ENCODE data around the gene ARL15. TPM values are rescaled to one million over a fixed set of nuclear protein-coding genes. Genes with fewer than 3 reads are reported as not detected.
"Not testable (repeated sequence)": the region's sequence is repeated elsewhere in the genome, so short reads cannot be mapped to it uniquely, and the experiment has no call there.

Gene ARL15
- total RNA-seq, 1 donor from 2014 or later = 20.5 TPM

DNA sequence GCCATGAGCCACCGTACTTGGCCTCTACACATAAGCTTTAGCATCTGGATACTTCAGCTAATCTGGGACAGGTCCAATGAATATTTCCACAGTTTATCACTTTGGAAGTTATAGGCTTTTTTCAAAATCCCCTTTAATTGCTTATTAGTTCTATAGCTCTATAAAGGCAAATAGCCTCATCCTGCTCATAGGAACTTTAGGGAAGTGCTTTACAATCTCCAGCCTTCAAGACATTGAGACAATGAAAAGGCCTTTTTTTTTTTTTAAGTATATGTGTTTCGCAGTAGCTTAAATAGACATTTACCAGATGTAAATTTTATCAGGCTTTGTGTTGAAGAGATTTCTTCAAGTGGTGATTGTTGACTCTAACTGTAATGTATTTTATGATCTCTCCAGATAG, 224.2 kb downstream of the ARL15 start:
- DNase-seq (no peak), ATAC-seq (no peak)
- intact Hi-C loops (cut with micrococcal nuclease) = no loop called here

DNA sequence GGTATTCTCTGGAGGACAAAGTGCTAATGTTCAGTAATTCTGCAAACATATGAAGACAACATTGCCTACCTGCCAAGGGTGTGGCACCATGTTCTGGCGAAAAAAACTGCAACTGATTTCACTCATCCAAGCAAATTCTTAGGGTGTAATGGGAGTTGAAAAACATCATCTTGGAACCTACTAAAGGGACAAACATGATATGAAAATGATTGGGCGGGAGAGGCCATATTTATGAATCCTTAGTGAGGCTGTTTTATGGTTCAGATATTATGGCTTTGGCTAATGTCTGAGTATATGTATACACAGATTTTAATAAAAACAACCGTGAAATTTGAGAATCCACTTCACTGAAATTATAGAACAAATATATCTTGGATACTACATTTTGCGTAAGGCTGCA, 225.7 kb downstream of the ARL15 start:
- intact Hi-C loops (cut with micrococcal nuclease) = no loop called here
- DNase-seq (no peak), ATAC-seq (no peak)

DNA sequence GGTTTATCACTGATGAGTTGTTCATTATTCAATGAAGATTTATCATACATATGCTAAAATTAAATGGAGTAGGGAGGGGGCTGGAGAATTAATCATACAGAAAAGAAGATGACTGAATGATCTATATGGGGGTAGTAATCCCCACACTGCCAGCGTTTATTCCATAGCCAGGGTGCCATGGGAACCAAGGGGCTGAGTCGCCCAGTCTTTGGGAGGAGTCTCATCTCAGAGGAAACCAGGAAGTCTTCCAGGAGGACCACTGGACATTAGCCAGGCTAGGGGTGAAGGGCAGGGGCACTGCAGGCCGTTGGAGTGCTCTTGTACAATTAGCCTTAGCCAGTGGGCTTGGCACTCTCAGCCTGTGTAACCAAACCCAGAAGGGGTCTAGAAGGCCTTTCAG, 226.5 kb downstream of the ARL15 start:
- ATAC-seq (no peak), DNase-seq (no peak)
- intact Hi-C loops (cut with micrococcal nuclease) = no loop called here

DNA sequence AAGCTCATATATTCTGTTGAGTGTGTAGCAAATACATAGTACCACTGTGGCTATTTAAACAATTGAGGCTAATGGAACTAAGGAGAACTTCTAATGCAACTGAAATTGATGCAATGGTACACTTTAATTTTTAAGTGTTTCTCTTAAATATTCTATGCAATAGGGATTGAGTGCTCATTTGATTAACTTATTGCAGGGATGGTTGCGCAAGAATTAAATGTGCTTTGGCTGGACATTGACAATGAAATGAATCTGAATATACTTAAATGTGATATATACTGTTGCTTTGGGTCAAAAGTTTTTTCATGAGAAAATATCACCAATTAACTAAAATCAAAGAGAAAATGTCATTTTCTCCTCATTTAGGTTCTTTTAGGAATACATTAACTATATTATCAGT, 227.1 kb downstream of the ARL15 start:
- intact Hi-C loops (cut with micrococcal nuclease) = no loop called here

DNA sequence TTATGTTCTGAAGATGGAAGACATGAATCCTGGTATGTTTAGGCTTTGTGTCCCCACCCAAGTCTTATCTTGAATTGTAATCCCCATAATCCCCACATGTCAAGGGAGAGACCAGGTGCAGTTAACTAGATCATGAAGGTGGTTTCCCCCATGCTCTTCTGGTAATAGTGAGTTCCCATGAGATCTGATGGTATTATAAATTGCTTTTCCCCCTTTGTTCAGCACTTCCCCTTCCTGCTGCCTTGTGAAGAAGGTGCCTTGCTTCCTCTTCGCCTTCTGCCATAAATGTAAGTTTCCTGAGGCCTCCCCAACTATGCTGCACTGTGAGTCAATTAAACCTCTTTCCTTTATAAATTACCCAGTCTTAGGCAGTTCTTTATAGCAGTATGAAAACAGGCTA, 229.0 kb downstream of the ARL15 start:
- no peak for DNase-seq
- no peak for ATAC-seq
- intact Hi-C loops (cut with micrococcal nuclease) = no loop called here

More for the DNA sequence above, 227.1 kb downstream of the ARL15 start:
- ATAC-seq (no peak), DNase-seq (no peak)

DNA sequence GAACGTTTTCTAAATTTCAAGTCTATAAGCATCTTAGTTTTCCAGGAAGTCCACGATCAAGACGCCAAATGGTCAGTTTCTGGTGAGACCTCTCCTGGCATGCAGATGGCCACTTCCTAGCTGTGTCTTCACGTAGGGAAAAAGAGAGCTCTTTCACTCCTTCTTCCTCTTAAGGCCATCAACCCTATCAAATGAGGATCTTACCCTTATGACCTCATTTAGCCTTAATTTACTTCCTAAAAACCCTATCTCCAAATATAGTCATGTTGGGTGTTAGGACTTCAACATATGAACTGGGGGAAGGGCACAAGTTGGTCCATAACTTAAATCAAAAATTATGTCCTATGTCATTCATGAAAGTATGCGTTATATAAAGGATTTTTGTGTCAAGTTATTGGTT, 229.5 kb downstream of the ARL15 start:
- intact Hi-C loops (cut with micrococcal nuclease) = no loop called here
- DNase-seq (no peak), ATAC-seq (no peak)

DNA sequence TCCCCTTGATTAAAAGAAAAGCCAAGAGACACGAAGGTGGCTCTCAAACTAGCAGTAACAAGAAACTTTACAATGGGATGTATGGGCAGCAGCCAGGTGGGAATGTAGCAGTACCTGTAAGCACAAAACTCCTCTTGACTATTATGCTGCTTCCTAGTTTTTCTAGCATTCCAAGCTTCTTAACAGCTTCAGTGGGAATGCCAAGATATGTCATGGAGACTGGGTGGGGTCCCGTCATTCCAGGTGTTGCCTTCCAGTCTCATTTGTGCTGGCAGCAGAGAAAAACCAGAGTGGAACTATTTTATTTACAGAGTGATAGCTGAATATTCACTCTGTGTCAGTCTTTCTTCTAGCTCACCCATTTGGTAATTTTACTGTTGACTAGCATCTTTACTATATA, 236.6 kb downstream of the ARL15 start:
- ATAC-seq (no peak), DNase-seq (no peak)
- intact Hi-C loops (cut with micrococcal nuclease) = no loop called here

DNA sequence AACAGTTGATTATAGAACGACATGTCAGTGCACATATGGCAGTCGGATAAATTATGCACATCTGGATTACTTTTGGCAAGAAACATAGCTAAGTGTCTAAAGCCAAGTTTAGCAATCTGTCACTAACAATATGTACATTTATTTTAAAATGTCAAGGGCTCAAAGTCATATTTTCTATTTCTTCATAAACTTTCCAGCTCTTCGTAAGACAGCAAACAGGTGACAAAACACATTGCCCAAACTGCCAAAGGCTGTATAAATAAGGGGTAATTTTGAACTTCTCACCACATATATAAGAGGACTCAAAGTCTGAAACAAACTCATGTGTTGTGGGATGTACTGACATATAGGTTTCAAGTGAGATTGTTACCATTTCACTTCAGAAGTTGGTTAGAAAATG, 237.2 kb downstream of the ARL15 start:
- intact Hi-C loops (cut with micrococcal nuclease) = no loop called here
- ATAC-seq (no peak), DNase-seq (no peak)

DNA sequence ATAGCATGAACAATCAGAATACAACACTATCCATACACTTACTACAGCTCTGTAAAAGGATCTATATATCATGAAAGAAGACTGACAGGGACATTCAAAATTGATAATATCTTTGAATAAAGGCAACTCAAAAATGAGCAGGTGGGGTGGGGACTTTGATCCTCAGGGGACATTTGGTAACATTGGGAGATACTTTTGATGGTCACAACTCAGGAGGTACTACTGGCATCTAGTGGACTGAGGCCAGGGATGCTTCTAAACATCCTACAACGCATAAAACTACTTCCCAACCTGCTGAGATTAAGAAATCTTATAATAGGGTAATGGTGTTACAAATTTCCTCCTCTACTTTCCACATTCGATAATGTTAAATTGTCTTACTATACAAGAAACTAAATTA, 243.9 kb downstream of the ARL15 start:
- DNase-seq (no peak), ATAC-seq (no peak)
- intact Hi-C loops (cut with micrococcal nuclease) = no loop called here

DNA sequence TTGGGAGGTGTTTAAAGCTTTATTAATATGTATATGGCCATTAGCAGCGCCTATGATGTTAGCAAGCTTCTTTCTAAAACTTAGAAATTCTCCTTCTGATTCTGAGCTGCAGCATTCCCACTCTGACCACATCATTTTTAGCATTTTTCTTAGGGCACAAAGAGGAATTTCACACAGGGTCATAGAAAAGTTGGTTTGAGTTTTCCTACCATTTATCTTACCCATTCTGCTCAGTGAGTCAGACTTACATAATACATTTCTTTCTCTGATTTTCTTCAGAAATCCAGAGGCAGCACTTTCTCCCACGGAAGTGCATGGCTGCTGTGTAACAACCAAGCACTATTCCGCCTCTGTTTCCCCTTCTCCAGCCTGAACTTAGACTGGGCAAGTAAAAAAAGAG, 246.6 kb downstream of the ARL15 start:
- ATAC-seq = no peak
- no peak for DNase-seq
- intact Hi-C loops (cut with micrococcal nuclease) = no loop called here

DNA sequence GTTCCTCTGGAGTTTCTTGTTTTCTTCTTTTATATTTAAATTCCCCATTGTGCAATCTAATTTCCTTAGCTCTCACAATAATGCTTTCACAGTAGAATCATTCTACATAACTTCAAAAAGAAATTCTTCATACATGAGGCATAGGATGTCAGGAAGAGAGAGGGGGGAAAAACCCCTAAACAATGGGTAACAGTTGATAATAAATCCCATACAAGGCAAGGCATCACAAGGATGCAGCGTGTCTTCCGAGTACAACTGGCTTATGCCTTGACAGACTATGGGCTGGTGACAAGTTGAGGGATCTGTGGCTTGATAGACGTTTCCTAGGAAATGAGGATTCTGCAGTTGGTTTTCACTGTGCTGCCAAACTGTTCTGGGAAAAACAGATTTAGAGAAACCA, 247.4 kb downstream of the ARL15 start:
- ATAC-seq (no peak), DNase-seq (no peak)
- intact Hi-C loops (cut with micrococcal nuclease) = no loop called here

DNA sequence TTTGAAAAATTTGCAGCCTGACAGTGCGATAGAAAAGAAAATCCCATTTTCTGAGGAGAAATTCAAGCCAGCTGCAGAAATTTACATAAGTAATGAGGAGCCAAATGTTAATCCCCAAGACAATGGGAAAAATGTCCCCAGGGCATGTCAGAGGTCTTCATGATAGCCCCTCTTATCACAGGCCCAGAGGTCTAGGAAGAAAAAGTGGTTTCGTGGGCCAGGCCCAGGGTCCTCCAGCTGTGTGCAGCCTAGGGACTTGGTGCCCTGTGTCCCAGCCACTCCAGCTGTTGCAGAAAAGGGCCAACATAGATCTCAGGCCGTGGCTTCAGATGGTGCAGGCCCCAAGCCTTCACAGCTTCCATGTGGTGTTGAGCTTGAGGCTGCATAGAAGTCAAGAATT, 249.5 kb downstream of the ARL15 start:
- DNase-seq; ATAC-seq; intact Hi-C loops (cut with micrococcal nuclease): not testable (repeated sequence)

DNA sequence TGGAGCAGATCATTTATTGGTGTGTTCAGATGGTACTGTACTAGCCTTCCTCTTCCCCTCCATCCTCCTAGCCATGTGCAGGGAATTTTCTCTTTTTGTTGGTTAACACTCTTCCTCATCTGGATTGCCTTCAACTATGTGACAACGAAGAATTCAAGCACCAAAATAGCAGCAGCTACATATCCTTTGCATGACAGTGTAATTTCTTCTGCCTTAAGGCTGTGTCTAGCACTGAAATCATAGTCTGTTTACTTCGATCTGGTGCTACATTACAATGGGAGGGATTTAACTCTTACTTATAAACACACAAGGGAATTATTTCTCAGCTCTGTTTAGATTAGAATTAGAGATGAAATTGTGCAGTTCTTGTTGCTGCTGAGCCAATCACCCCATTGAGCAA, 260.4 kb downstream of the ARL15 start:
- no peak for DNase-seq
- ATAC-seq = peak; percentile 84
- intact Hi-C loops (cut with micrococcal nuclease) = no loop called here

DNA sequence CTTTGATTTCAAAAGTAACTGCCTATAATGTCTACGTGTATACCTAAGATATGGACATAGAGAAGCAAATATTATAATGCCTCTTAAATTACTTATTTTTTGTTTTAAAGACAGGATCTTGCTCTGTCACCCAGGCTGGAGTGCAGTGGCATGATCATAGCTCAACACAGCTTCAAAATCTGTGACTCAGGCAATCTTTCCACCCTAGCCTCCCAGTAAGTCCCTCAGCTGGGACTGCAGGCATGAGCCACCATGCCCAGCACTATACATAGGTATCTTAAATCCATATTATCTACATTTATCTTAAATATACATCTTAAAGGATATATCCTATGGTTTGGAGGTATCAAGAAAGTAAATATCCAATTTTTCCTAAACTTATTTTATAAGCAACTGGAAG, 261.2 kb downstream of the ARL15 start:
- DNase-seq = no peak
- peak; percentile 45 for ATAC-seq
- intact Hi-C loops (cut with micrococcal nuclease) = no loop called here

DNA sequence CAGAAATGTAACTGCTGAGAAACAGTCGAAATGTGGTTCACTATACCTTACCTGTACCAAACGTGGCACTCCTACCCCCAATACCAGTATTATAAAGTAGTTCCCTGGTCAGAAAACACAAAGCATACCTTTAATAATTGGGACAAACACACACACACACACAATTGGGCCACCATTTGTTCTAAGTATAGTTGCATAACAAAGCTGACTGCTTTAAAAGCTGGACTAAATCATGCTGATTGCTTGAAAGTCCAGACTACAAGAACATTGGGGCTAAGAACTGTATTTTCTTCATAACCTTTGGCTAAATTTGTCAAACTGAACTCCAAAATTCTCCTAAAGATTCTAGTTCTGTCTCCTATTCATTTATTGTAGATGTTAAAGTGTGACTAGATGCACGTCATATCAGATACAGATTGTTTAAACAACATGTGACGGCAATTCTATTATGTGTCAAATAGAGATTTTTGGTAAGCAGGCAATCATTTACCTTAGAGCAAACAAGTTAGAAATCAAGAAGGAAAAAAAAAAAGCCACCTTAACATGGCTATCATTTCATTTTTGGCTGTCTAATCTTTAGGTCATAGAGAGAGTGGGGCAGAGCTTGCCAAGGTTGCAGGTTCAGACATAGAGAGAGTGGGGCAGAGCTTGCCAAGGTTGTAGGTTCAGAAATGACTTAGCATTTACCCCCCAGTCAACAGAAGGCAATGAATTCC, 265.1 kb downstream of the ARL15 start:
- intact Hi-C loops (cut with micrococcal nuclease) = no loop called here
- no peak for DNase-seq
- peak; percentile 61 for ATAC-seq

DNA sequence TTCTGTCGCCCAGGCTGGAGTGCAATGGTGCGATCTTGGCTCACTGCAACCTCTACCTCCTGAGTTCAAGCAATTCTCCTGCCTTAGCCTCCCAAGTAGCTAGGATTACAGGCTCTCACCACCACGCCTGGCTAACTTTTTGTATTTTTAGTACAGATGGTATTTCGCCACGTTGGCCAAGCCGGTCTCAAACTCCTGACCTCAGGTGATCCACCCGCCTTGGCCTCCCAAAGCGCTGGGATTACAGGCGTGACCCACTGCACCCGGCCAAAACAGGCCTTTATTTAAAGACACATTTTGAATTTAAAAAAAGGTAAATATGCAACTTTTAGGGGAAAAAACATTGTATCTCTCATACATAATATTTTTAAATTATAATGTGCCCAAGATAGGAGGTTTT, 266.1 kb downstream of the ARL15 start:
- DNase-seq; ATAC-seq; intact Hi-C loops (cut with micrococcal nuclease): not testable (repeated sequence)

DNA sequence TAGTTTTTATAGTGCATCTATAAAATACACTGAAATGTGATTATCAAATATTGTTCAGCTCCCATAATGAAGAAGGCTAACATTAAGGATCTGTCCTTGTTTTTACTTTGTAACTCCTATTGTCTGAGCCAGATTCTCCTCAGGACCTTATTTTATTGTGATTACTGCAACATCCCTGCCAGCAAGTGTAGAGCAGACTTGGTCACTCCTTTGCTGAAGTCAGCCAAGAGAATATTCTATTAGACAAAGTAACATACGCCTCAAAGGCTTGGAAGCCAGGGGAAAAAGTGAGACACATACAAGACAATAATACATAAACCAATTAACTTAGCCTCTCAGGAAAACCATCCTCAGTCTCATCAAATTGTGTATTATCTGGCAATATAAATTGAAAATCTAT, 269.6 kb downstream of the ARL15 start:
- DNase-seq = no peak
- peak; percentile 58 for ATAC-seq
- intact Hi-C loops (cut with micrococcal nuclease) = no loop called here

DNA sequence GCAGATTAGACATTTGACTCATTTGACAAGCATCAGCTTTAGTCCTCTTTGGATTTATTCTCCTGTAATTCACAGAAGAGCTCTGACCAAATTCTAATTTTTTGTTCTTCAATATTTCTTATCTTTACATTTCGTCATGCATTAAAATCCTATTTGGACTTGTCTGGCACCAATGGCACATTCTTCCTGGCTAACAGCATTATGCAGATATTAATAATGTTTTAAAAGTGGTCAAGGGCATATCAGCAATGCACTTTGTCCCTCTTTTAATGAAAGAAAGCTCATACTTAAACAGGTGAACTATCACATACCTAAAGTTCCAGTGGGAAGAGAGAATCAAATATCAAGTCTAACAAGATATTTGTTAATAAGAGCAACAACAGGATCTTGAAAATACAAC, 270.4 kb downstream of the ARL15 start:
- DNase-seq (no peak), ATAC-seq (no peak)
- intact Hi-C loops (cut with micrococcal nuclease) = no loop called here

DNA sequence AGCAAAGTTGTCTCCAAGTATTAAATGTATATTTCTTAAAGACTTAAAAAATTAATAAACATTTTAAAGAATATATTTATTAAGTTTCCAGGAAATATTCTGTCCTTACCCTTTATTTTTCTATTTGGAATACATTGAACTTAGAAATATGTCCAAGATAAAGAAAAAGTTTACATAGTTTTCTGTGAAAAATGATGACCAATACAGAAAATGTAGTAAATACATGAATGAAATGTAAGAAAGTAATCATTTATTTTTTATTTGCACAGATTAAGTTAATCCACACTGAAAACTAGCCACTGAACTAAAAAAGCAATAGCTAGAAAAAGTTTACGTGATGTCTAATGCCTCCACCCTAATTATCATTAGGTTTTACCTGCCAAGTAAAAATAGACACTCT, 273.2 kb downstream of the ARL15 start:
- DNase-seq (no peak), ATAC-seq (no peak)
- intact Hi-C loops (cut with micrococcal nuclease) = no loop called here

DNA sequence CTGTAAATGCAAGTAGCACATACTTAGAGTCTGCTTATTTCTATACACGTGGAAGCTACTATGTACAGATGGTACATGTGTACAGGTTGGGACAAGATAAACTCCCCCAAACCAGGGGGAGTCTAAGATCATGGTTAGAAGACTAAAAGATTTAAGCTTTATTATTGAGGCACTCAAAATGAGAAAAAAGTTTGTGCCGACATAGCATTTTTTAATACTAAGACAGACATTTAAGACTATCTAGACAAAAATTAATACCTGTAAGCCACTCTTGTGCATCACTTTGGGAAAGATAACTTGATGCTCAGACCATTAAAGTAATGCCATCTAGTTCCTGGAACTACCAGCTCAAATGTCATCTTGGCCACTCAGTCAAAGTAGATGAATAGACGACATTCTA, 279.4 kb downstream of the ARL15 start:
- ATAC-seq (no peak), DNase-seq (no peak)
- intact Hi-C loops (cut with micrococcal nuclease) = no loop called here

DNA sequence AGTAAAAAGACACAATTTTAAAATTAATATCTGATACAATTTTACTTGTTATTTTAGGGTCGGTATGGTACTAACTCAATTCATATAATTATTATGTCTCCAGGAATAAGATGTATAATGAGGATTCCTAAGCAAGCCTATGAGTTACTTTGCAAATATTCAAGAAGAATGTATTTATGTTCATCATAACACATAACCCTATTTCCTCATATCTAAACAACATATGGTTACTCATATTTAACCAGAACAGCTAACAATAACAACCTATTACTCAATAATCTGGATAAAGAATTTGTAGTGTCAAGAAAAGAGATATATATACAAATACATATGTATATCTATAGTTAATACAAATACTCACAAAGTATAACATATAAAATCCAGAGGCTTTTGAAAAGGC, 285.9 kb downstream of the ARL15 start:
- DNase-seq = no peak
- no peak for ATAC-seq
- intact Hi-C loops (cut with micrococcal nuclease) = no loop called here

DNA sequence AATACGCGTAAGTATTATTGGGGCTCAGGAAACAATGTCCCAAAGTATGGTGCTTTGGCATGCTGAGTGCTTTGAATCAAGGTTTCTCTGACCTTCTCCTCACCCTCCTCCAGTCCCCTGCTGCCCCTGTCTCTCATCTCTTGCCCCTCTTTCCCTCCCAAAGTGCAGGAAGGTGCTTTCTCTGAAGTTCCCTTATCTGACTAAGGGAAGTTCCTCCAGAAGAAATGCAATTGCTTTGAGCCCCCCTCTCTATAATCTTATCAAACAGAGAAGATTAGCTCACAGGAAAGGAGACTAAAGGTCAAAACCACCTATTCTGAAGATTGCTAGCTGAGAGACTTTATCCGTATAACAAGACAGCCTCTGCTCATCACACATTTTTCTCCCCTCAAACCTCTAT, 288.1 kb downstream of the ARL15 start:
- DNase-seq = no peak
- no peak for ATAC-seq
- intact Hi-C loops (cut with micrococcal nuclease) = no loop called here
